Karpas-422 (cell line): ENCODE data around the gene G0S2. TPM values are rescaled to one million over a fixed set of nuclear protein-coding genes. Genes with fewer than 3 reads are reported as not detected.

Experiments
- DNase-seq: peaks from one replicate; pipeline ENCODE4 v3.0.0-alpha.2; 2015
- H2AFZ ChIP-seq: fragments of 200-600 bp; sonication (generic); 2 replicates; pipeline ENCODE4 v1.6.1; 2014; ENCODE audit warnings: antibody characterized with exemption, low read length, mixed read lengths
- H3K27ac ChIP-seq: fragments of 200-600 bp; sonication (generic); 2 replicates; pipeline ENCODE4 v1.5.1; 2014; ENCODE audit warnings: mild to moderate bottlenecking, low read length, moderate library complexity
- H3K27me3 ChIP-seq: fragments of 200-600 bp; sonication (generic); 2 replicates; pipeline ENCODE4 v1.6.1; 2014; ENCODE audit warnings: low read length, mixed read lengths
- H3K36me3 ChIP-seq: fragments of 200-600 bp; sonication (generic); 2 replicates; pipeline ENCODE4 v1.6.1; 2014; ENCODE audit warnings: low read length, mixed read lengths; ENCODE audit not compliant: insufficient read depth
- H3K4me1 ChIP-seq: fragments of 200-600 bp; sonication (generic); 2 replicates; pipeline ENCODE4 v1.6.1; 2014; ENCODE audit warnings: mild to moderate bottlenecking, low read length, mixed read lengths
- H3K4me2 ChIP-seq: fragments of 200-600 bp; sonication (generic); 2 replicates; pipeline ENCODE4 v1.6.1; 2014; ENCODE audit warnings: low read length, low read depth, mild to moderate bottlenecking; ENCODE audit not compliant: poor library complexity, severe bottlenecking
- H3K4me3 ChIP-seq: fragments of 200-600 bp; sonication (generic); 2 replicates; pipeline ENCODE4 v1.5.1; 2014; ENCODE audit warnings: mild to moderate bottlenecking, antibody characterized with exemption, low read length, mixed read lengths
- H3K79me2 ChIP-seq: fragments of 200-600 bp; sonication (generic); 2 replicates; pipeline ENCODE4 v1.6.1; 2014; ENCODE audit warnings: mild to moderate bottlenecking, low read length, mixed read lengths
- H3K9ac ChIP-seq: fragments of 200-600 bp; sonication (generic); 2 replicates; pipeline ENCODE4 v1.6.0; 2014; ENCODE audit warnings: low read length
- H3K9me2 ChIP-seq: fragments of 200-600 bp; sonication (generic), shearing (Covaris generic); replicated peaks from 2 replicates; pipeline ENCODE4 v1.6.0; 2014; ENCODE audit warnings: mild to moderate bottlenecking, low read length, moderate library complexity; ENCODE audit not compliant: insufficient read depth
- H3K9me3 ChIP-seq: fragments of 300-700, 200-600 bp; sonication (generic); 2 replicates; pipeline ENCODE4 v1.6.1; 2014; ENCODE audit warnings: low read length, mixed read lengths
- H4K20me1 ChIP-seq: fragments of 200-600 bp; sonication (generic); 2 replicates; pipeline ENCODE4 v1.6.1; 2014; ENCODE audit warnings: mild to moderate bottlenecking, antibody characterized with exemption, low read length, low read depth; ENCODE audit not compliant: insufficient read depth
- total RNA-seq: library from RNA; depleted of rRNA; stranded (reverse); fragments of >200 nt; shearing (Covaris generic); gene quantifications from 2 replicates; pipeline ENCODE4 v1.2.3, GENCODE V29; 2014; ENCODE audit warnings: low replicate concordance

G0S2 gene
- total RNA-seq, 1 experiment from 2014 or later: 6.9 TPM

DNA sequence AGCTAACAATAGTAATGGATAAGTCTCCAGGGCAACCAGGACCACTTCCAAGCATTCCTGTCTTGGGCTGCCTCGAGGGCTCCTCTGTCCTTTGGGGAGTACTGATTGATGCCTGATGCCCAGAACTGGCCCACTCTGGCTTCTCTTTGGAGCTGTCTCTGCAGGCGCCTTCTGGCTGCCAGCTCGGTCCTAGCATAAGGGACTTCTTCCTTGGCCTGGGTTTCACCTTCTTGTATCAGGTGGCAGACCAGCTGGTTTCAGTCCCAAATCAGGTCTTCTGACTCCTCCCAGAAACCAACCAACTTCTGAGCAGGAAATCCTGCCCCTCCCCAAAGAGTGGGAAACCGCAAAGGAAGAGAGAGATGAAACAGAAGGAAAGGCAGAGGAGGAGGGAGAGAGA lies 10.6 kb downstream of the G0S2 start:
- Histone ChIP-seq H2AFZ (no peak overlapping the region), H3K36me3 (no peaks in the 10 kb centered on the region), H4K20me1 (no peaks in the 10 kb centered on the region), H3K27me3 (no peaks in the 10 kb centered on the region), H3K27ac (no peak overlapping the region), H3K9me2 (no peaks in the 10 kb centered on the region), H3K9me3 (no peaks in the 10 kb centered on the region), H3K4me2 (no peak overlapping the region), H3K9ac (no peak overlapping the region), H3K79me2 (no peaks in the 10 kb centered on the region), H3K4me1 (peaks cover 11% of the 10 kb centered on the region), H3K4me3 (no peak overlapping the region)
- no peak for DNase-seq

DNA sequence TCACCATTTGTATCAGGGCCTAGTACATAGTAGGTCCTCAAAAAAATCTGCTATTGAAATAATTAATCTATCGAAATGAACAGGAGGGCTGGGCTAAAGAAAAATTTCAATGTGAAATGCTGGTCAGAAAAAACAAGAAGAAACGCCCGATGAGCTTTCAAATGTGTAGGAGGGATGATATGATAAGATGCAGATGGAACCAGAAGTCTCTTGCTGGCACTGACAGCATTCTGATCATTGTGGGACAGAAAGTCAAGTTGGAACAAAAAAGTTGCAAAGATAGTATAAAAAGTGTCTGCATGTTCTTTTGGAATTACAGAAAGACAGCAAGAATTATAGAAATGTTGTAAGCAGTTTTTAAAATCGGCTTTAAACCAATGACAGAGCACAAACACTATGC lies 11.1 kb downstream of the G0S2 start:
- no peak overlapping the region for H3K27ac ChIP-seq
- no peak for DNase-seq
- H3K4me3 ChIP-seq: no peak overlapping the region

DNA sequence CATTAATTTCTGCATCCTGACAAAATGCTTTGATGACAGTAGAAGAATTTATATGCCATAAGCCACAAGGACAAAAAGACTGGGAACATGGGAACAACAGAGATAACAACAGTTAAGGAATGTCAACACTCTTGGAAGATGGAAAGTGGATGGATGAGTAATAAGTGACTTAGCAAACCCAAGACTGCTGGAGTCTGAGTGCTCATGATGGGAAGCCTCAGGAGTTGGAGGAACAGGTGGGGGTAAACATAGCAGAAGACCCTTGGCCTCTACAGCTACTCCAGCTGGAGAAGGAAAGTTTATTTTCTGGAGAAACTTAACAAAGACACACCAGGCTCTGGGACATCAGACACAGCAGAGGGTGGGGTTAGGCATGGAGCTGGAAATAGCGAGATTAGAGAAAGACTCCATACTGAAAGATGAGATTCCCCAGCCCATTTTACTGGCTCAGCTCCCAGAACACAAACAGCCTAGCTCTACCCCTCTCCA lies 13.6 kb downstream of the G0S2 start:
- Histone ChIP-seq H4K20me1 (no peaks in the 10 kb centered on the region), H2AFZ (no peak overlapping the region), H3K4me1 (no peaks in the 10 kb centered on the region), H3K27ac (no peak overlapping the region), H3K79me2 (no peaks in the 10 kb centered on the region), H3K9ac (no peak overlapping the region), H3K36me3 (no peaks in the 10 kb centered on the region), H3K9me2 (no peaks in the 10 kb centered on the region), H3K9me3 (no peaks in the 10 kb centered on the region), H3K27me3 (no peaks in the 10 kb centered on the region), H3K4me3 (no peak overlapping the region), H3K4me2 (no peak overlapping the region)
- no peak for DNase-seq

More for the DNA sequence above, 11.1 kb downstream of the G0S2 start:
- Histone ChIP-seq H3K9me2 (no peaks in the 10 kb centered on the region), H3K36me3 (no peaks in the 10 kb centered on the region), H2AFZ (no peak overlapping the region), H3K27me3 (no peaks in the 10 kb centered on the region), H3K4me1 (peaks cover 6% of the 10 kb centered on the region), H3K9ac (no peak overlapping the region), H3K79me2 (no peaks in the 10 kb centered on the region), H3K4me2 (no peak overlapping the region), H3K9me3 (no peaks in the 10 kb centered on the region), H4K20me1 (no peaks in the 10 kb centered on the region)

DNA sequence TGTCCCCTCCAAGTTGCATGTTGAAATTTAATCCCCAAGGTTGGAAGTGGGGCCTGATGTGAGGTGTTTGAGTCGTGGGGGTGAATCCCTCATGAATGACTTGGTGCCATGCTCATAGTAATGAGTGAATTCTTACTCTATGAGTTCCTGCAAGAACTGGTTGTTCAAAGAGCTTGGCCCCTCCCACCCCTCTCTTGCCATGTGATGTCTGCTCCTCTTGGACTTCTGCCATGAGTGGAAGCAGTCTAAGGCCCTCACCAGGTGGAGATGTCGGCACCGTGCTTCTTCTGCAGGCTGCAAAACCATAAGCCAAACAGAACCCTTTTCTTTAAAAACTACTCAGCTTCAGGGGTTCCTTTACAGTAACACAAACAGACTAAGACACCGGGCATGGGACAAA lies 14.3 kb downstream of the G0S2 start:
- H3K27ac ChIP-seq: no peak overlapping the region
- no peaks in the 10 kb centered on the region for H3K27me3 ChIP-seq
- H3K4me2 ChIP-seq: no peak overlapping the region
- no peaks in the 10 kb centered on the region for H4K20me1 ChIP-seq
- H3K79me2 ChIP-seq: no peaks in the 10 kb centered on the region
- no peak overlapping the region for H3K9ac ChIP-seq
- no peaks in the 10 kb centered on the region for H3K36me3 ChIP-seq
- no peak overlapping the region for H2AFZ ChIP-seq
- H3K9me2 ChIP-seq: no peaks in the 10 kb centered on the region
- no peaks in the 10 kb centered on the region for H3K4me1 ChIP-seq
- H3K4me3 ChIP-seq: no peak overlapping the region
- no peaks in the 10 kb centered on the region for H3K9me3 ChIP-seq
- DNase-seq: no peak

DNA sequence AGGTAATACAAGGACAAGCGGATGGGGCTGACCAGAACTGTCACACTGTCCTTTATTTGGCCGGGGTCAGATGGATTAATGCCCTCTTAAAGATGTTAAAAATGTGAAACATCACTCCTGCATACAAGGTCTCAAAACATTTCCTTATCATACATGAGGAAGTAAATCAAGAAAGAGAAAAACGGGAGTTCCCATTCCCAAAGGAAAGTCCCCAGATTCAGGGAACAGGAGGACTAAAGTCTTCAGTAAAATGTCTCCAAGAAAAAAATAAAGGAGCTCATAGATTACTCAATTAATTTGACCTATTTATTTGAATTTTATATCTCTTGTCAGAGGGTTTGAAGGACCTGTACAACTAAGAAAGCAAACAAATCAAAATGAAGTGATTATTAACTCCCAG lies 16.0 kb downstream of the G0S2 start:
- Histone ChIP-seq H3K9me2 (no peaks in the 10 kb centered on the region), H3K36me3 (no peaks in the 10 kb centered on the region), H3K9me3 (no peaks in the 10 kb centered on the region), H3K4me1 (no peaks in the 10 kb centered on the region), H2AFZ (no peak overlapping the region), H4K20me1 (no peaks in the 10 kb centered on the region), H3K4me2 (no peak overlapping the region), H3K4me3 (no peak overlapping the region), H3K27ac (no peak overlapping the region), H3K27me3 (no peaks in the 10 kb centered on the region), H3K9ac (no peak overlapping the region), H3K79me2 (no peaks in the 10 kb centered on the region)
- no peak for DNase-seq

DNA sequence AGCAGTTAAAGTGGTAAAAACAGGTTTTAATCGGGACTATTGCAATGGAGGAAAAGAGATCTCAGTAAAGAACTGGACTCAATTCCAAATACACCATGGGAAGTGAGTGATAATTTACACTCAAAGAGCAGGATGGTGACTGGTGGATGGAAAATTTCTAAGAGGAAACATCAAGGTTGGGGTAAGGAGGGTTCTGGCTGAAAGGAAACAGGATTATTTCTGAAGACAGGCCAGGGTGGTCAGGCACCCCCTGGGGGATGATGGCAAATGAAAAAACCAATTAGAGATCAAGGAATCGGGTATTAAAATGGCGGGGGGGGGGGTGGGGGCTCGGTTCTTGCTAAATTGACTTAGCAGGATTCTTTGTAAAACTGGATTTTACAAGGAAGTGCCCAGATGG lies 17.1 kb downstream of the G0S2 start:
- Histone ChIP-seq H3K9me3 (no peaks in the 10 kb centered on the region), H3K27ac (no peak overlapping the region), H3K4me2 (no peak overlapping the region), H4K20me1 (no peaks in the 10 kb centered on the region), H3K79me2 (no peaks in the 10 kb centered on the region), H3K4me1 (no peaks in the 10 kb centered on the region), H3K9me2 (no peaks in the 10 kb centered on the region), H3K4me3 (no peak overlapping the region), H3K36me3 (no peaks in the 10 kb centered on the region), H2AFZ (no peak overlapping the region), H3K27me3 (no peaks in the 10 kb centered on the region), H3K9ac (no peak overlapping the region)
- no peak for DNase-seq

DNA sequence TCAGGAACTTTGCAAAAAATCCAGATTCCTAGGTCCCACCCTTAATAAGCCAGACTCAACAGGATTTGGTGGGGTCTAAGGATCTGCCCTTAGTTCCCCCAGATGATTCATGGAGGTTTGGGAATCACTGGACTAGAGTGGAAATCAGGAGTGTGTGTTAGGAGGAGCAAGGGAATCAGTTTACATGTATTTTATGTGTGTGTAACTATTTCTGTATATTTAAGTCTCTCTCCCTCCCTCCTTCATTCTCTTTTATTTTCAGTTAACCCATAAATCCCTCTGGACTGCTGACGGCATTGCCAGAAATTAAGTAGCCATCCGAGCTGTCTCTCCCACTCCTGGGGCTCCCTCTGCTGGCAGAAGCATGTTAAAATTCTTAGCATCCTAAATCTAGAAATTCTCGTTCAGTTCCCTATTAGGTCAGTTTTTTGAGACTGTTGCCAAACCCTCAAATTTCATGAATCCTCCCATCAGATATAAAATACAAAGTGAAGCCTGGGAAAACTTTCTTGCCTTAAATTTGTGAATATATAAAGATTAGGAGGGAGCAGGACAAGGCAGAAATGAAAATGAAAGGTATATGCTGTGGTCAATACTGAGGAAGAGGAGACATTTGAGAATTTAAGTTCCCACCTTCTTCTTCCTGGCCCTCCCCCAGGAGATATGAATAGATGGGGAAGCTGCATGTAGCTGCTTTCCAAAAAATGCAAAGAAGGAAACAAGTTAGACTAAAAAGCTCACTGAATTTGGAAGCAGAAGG lies 17.7 kb downstream of the G0S2 start:
- no peak overlapping the region for H3K9ac ChIP-seq

DNA sequence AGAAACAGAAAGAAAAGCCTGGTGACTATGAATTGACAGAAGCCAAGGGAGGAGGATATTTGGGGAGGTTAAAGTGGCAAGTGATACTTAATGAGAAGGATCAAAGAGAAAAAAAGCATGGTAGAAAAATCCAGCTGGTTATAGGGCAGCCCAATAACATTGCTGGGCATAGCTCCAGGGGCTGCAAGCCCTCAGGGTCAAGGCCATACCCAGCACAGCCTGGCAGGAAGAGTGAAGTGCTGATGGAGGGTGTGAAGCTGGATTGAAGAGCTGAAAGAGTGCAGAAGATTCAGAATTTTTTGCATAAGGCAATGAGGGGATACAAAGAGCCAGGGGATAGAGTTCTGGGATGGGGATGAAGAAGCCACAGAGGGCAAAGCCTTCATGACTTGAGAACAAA lies 21.5 kb downstream of the G0S2 start:
- H3K4me3 ChIP-seq: no peak overlapping the region
- DNase-seq: no peak
- no peak overlapping the region for H2AFZ ChIP-seq
- no peaks in the 10 kb centered on the region for H3K9me3 ChIP-seq
- no peaks in the 10 kb centered on the region for H3K79me2 ChIP-seq
- no peak overlapping the region for H3K27ac ChIP-seq
- no peaks in the 10 kb centered on the region for H3K4me1 ChIP-seq
- no peak overlapping the region for H3K9ac ChIP-seq
- H4K20me1 ChIP-seq: no peaks in the 10 kb centered on the region
- H3K36me3 ChIP-seq: no peaks in the 10 kb centered on the region
- H3K27me3 ChIP-seq: no peaks in the 10 kb centered on the region
- no peak overlapping the region for H3K4me2 ChIP-seq
- H3K9me2 ChIP-seq: no peaks in the 10 kb centered on the region

More for the DNA sequence above, 17.7 kb downstream of the G0S2 start:
- no peaks in the 10 kb centered on the region for H3K79me2 ChIP-seq
- no peaks in the 10 kb centered on the region for H3K36me3 ChIP-seq
- H3K4me2 ChIP-seq: no peak overlapping the region
- H3K9me2 ChIP-seq: no peaks in the 10 kb centered on the region
- no peak overlapping the region for H2AFZ ChIP-seq
- H4K20me1 ChIP-seq: no peaks in the 10 kb centered on the region
- H3K27ac ChIP-seq: no peak overlapping the region
- H3K4me1 ChIP-seq: no peaks in the 10 kb centered on the region
- no peaks in the 10 kb centered on the region for H3K27me3 ChIP-seq
- peak; percentile 85 for DNase-seq
- no peaks in the 10 kb centered on the region for H3K9me3 ChIP-seq
- no peak overlapping the region for H3K4me3 ChIP-seq
